Mammary epithelial cell (primary cell): ENCODE measurements around the gene SOCS3.

Source experiments
- CTCF ChIP-seq, 2 donors: IDR thresholded peaks in 1 of 2; conservative IDR thresholded peaks in 1 of 2; 2 replicates each; pipeline ENCODE4 v1.5.1; 2011 to 2012; ENCODE audit warnings: inconsistent platforms in 2 of 2, low read length in 2 of 2, mild to moderate bottlenecking in 2 of 2, control low read depth in 1 of 2, low read depth in 1 of 2; ENCODE audit not compliant: insufficient read depth in 1 of 2; ENCODE audit errors: extremely low read depth in 1 of 2
- EZH2 ChIP-seq: IDR thresholded peaks from 2 replicates; pipeline ENCODE4 v1.6.1; 2012; ENCODE audit warnings: low read length, inconsistent platforms, borderline replicate concordance

DNA sequence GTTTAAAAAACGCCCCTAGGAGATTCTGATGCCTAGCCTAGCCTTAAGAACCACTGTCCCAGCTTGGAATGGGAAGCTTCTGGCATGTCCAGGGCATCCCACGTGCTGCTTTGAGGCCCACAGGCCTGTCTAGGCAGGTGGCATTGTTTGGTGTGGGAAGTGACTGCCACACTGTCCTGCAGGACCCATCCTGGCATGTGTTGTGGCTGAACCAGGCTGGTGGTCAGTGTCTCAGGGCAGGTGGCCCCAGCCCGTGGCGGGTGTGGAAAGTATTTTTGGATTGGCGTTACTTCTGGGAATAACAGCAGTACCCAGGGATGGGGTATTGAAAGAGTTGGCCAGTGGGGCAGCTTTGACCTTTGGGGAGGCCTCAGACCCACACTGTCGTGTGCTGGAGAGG, 46.5 kb upstream of the SOCS3 start:
- TF ChIP-seq CTCF (conservative IDR thresholded peaks at IDR 0.05 in 1 of 2, IDR thresholded peaks at IDR 0.05 in 1 of 2; ENCODE audit: extremely low read depth in 1 of 2, insufficient read depth in 1 of 2, low read depth in 1 of 2, low read length in 2 of 2) (no peak), EZH2 (no peak)
